SHP77 treated with DMSO at 0.1 percent for 48 hours (cell line): ENCODE measurements around the gene SORCS1.

Experiments
- DNase-seq: peaks from one replicate; lab custom pipeline; 2025; lab: John Stamatoyannopoulos, UW

The SORCS1 gene

DNA sequence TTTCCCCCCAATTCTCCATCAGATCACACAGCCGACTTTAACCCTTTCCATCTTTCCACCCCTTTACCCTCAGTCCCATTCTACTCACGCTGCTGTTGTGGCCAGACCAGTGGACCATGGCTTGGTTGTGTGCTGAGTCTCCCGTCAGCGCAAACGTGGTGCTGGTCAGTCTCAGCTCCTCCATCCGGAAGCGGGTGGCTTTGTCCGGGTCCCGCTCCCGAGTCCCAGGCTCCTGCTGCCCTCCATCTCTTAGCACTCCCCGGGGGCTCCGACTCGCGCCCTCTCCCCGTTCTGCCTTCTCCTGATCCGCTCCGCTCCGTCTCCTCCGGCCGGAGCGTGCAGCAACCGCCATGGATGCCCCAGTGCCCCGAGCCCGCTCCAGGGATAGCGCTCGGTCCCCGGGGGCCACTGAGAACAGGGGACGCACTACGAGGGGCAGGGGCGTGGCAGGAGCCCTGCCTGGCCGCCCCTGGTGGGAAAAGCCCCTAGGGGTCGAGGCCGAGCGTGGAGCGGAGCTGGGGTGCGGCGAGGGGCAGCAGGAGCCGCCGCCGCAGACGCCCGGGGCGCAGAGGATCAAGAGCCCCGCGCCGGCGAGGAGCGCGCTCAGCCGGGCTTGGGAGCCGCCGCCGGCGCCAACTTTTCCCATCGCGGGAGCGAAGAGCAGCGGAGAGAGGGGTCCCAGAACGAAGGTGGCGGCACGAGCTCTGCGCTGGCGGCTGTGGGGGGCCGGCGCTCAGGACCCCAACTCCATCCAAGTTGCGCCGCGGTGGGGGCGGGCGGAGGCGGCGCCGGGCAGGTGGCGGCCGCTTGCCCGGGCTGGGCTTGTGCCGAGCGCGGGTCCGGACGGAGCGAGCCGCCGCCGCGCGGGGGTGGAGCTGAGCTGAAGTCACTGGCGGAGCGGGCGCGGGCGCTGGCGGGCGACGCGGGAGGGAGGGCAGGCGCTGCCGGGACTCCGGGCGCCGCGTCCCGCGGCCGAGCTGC lies at the start of gene SORCS1:
Gene SORCS1, minus strand, starts transcription at position 826 of the 981 bp plus-strand sequence.
- no peak for DNase-seq

DNA sequence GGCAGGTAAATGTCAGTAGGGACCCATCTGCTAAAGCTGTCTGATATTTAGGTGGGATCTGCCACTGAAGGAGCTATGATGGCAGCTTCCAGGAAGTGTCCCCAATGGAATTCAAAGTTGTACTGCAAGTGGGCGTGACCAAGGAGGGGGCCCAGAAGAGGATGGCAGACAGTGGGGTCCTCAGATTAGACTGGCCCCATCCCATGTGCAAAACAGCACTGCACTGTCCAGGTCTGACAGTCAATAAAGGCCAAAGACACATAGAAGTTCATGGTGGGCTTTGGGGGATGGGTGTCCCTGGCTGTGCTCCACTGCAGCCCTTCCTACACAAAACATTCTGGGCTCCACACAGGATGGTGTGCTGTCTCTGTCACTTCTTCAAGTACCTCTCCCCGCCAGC lies 49.8 kb upstream of the SORCS1 start:
- no peak for DNase-seq

DNA sequence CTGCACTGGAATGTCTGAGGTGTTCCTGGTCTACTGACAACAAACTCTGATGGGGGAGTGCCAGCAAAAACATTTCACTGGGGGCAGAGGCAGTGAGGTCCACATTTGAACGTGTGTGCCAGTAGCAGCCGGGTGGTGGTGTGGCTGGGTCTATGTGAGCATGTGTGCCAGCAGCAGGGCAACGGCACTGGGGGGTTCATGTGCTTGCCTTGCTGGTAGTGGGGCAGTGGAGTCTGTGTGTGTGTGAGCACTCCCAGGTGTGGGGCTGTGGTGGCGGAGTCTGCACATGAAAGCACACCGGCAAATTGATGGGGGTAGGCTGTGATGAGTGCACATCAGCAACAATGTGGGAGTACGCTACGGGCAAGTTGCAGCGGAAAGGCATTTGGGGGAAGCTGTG lies 49.4 kb upstream of the SORCS1 start:
- DNase-seq = no peak

DNA sequence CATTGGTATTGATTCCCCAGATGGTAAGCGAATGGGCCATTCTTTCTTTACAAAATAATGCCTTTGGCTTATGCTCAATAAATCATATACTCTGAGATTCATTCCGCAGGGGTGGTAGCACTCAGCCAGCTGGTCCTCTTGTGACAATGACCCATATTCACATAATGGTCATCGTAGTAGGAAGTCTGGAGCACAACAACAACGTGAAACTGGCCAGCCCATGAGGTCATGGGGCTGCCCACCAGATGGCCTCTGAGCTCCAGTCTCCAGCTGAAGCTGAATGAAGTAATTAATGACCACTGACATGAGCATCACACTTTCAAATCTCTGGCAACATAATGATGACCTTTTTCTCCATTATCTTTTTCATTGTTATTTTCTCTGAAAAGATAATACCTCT lies 42.3 kb upstream of the SORCS1 start:
- DNase-seq = no peak

DNA sequence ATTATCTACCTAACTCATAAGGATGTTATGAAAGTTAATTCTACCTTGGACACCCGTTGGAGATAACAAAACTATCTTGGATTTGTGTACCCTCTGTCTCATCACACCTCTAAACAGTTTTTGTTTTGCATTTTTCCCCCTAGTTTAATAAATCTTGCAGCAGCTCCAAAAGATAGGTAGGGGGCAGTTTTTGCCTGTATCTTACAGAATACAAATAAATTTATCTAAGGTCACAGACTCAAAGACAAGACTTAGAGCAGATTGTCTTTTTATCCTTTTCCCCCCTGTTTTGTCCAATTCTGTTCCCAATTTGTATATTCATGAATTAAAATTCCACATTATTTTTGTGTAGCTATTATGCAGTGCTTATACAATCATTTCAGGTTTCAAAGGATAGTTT lies 5.0 kb upstream of the SORCS1 start:
- no peak for DNase-seq

DNA sequence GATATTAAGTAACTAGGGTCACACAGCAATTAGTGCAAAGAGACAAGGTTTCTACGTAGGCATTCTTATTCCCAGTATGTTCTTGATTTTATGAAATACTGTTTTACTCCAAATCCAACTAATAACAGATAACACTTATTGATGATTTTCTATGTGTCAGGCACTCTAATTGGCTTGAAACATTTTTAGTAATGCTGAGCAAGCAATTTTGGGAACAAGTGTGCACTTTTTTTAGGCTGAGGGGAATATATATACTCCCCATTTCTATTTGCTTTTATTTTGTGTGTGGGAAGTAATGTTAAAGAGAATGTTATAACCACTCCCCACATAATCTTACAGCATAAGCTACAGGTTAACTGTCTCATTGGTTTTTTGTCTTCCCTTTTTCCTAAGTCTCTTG lies 4.2 kb upstream of the SORCS1 start:
- DNase-seq = no peak

DNA sequence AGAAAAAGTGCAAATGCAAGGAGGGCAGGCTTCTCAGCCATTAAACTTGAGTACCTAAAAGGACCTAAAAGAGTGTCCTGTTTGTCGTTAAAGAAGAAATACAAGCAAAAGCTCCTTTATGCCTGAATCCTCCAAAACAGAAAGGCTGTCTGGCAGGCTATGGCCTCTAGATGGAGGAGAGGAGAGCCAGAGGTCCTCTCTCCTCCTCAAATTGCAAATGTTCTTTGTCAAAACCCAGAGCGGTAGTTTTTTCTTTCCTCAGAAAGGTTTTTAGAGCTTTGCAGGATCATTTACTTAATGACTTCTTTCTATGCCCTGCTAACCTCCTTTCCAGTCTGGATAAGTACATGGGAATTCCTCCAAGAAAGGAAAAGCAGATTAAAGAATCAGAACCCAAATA lies 1.9 kb upstream of the SORCS1 start:
- no peak for DNase-seq

DNA sequence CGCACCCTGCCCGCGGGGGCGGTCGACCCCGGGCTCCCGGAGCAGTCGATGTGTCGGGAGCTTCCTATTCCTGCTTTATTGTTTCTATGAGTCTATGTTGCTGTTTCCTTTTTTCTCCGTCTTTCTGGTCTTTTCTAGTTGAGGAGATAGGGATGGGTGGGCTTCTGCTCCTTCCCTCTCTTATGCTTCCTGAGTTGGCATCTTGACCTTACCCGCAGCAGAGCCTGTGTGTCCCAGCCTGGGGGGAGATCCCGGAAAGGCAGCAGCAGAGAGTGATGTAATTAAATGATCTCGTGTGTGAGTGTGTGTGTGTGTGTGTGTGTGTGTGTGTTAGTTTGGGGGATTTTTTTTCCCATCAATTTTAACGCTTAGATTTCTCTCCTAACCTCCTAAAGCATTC lies 486 bp upstream of the SORCS1 start:
- DNase-seq = no peak

DNA sequence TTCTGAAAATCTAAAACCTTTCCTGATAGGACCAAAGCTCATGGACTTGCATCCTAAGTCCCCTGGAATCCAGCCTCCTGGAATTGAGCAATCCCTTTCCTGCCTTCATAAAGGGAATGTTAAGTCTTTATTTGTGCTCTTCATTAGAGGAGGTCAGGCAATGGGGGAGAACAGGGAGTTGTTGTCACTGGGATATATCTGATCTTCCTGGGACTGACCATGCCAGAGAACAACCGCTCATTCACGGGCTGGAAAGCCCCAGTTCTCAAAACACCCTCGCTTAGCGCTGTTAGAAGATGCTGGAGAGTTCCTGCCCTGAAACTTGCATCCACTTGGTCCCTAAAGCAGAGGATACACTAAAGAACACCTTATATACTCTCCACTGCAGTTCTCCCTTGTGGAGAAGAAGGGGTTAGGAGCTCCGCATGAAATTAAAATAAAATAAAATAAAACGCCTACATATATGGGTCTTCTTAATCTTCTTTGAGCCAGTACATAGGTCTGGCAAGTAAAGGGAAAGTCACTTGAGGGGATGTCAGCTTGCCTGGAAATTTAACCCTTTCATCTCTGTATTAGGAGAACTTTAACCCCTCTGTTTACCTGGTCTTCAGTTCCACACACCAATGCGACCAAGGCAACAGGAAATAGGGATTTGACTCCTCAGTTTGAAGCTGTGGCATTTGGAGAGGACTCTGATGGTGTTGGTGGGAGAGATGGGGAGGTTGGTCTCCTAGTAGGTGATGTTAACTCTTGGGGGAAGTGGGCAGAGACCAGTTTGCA lies 1.2 kb downstream of the SORCS1 start:
- no peak for DNase-seq

DNA sequence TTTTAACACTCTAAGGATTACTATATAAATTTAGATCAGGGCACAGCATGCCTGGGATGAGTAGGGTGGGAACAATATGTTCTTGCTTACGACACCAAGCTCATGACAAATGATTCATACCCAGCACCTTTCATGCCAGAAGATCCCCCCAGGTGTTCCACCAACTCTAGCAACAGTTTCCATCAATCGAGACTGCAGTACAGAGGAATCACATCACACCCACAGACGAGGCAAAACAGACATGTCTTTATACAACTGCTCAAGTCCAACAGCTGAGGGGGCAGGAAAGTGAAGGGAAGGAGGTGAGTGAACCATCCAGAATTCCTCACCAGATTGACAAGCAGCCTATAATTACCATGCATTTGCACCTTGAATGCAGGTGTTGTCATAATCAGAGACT lies 3.6 kb downstream of the SORCS1 start:
- no peak for DNase-seq

DNA sequence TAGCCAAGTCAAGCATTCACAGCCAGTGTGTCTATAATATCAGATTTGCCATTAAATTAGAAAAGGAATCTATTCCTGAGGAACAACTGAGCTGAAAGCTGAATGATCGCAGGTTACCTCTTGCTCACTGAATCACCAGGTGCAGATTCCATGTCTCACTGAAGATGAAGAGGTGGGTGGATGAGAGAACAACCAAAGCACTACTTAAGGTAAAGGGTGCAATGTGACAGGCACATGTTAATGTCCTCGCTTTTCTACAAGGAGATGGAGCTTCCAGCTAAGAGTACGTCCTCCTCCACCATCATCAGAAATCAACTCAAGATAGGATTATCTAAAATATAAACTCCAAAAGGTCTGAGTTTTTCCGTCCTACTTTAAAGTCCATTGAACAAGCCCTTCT lies 4.6 kb downstream of the SORCS1 start:
- DNase-seq = no peak

DNA sequence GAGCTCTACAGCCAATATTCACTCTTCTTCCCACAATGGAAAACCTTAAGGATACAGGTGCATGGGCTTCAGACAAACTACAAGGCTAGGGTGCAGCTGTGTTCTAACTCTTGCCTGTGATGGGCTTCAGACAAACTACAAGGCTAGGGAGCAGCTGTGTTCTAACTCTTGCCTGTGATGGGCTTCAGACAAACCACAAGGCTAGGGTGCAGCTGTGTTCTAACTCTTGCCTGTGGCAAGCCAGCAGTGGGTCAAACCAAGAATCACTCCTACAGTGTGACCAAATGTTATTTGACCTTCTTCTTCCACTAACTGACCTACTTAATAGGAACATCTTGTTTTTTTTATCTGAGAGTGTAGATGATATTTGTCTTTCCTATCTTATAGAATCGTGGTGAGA lies 7.4 kb downstream of the SORCS1 start:
- DNase-seq = no peak

DNA sequence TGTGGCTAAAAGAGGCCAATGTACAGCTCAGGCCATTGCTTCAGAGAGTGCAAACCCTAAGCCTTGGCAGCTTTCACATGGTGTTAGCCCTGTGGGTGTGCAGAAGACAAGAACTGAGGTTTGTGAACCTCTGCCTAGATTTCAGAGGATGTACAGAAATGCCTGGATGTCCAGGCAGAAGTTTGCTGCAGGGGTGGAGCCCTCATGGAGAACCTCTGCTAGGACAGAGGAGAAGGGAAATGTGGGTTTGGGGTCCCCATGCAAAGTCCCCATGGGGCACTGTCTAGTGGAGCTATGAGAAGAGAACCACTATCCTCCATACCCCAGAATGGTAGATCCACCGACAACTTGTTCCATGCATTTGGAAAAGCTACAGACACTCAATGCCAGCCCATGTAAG lies 12.4 kb downstream of the SORCS1 start:
- DNase-seq = no peak

DNA sequence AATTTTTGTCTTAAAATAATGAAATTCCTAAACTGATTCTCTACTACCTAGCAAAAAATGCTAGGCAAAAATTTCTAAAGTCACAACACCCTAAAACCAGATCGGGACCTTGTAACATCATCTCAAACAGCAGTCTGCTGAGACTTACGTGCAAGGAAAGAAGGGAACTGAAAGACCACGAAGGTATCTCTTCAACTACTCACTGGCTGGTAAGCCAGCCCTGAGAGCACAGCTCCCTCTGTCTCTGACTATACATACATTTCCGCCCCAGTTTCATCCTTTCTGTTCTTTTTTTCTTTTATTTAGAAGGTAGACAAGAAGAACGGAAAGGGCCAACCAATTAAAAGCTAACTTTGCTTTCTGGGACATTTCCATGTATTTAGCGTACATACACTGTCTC lies 15.6 kb downstream of the SORCS1 start:
- DNase-seq = no peak

DNA sequence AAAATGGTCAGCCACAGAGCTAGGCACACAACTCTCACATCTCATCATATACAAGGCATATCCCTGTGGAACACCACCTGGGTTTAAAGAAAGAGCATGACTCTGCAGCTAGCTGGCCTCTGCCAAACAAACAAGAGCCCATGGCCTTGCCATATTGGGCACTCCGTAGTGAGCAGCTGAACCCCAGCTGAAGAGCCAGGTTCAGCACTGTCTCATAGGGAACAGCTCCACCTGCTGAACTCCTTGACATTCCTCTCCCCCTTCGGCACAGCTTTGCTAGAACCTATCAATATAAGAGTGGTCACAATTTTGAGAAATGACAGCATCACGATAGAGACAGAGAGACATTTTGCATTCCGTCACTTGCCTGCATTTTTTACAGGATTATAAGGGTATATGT lies 20.0 kb downstream of the SORCS1 start:
- DNase-seq = no peak

DNA sequence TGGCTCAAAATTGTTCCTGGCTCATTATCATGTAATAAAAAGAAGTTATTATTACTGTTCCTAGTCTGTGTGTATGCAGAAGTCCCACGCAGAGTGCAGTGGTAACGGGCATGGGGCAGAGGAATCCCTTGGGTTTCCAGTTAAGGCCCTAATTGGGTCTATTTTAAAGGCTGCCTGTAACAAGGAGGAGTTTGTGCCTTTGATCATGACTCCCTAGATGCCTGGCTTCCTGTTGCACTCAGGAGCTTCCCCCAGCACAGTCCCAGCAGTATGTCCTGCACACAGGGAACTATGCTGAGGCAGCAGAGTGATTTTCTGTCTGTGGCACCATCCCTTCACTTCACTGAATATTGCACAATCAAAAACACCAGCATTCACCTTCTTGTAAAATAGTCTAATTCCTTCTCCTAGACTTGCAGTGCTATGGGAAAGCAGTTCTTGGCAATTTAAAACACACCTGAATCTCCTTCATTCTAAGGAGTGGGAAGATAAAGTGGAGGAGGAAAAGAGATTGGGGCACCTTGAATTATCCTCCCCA lies 22.9 kb downstream of the SORCS1 start:
- DNase-seq = no peak

DNA sequence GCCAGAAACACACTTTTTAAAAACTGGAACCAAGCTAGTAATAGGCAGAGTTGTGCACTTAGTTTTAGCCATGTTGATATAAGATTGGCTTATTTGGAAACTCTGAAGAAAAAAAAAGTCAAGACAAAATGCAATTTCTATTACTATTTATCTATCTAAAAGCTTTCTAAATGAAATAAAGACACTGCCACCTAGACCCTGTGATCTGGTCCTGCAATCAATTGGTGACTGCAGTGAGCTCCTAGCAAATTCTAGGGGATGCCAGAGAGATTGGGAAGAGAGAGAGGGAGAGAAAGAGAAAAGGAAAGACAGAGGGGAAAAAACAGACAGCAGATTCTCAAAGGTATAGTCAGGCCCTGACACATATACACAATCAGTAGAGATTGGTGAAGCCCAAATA lies 25.3 kb downstream of the SORCS1 start:
- DNase-seq = no peak

DNA sequence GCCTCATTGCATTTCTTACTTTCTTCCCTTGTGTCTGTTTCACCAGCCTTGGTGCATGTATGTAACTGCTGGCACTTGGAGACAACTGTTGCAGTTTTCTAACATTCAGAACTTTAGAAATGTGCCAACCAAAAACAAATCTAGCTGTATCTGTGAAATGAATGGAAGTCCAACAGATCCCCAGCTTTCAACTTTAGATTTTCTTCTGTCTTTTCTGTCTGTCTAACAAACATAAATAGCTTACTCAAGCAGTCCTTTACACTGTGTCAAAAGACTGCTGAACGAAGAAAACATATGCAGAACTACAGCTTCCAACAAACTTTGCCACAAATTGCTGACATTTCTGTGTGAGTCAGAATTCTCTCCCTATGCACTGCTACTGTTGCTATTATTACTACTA lies 30.9 kb downstream of the SORCS1 start:
- DNase-seq = no peak

DNA sequence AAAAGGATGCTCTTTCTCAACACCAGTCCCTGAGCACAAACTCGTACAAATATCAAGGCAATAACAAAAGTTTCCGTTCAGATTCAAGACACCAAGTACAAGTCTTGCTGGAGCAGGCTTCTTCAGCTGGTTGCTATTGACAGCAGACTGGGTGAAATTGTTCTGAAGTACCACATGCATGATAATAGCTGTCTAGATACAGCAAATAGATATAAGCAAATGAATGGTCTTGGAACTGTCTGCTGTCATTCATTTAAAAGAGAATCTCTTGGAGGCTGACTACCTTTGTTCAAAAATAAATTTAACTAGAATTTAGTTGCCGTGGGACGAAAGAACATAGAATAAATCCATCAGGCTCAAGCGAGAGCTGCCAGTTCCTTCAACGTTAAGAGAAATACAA lies 35.5 kb downstream of the SORCS1 start:
- DNase-seq = no peak

DNA sequence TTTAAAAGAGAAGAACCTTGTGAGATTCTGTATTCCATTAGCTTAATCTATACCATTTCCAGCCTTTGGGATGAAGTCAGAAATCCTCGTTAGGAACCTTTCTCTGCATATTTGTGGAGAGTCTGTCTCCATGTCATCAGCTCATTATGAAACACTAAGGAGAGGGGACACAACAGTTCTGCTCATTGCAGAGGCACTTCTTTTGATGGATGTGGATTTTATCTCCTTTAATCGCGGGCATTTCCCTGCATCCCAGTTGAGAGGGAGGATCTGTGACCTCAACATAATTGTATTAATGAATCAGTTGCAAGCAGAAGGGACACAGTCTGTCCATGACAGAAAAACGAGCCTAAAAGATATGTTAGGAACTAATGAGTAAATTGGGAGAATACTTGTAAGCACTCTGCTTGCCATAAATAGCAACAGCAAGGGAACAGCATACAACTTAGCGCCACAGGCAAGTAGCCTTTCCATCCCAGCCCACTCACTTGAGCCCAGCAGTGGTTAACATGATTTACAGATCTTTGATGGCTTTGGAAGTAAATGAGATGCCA lies 37.9 kb downstream of the SORCS1 start:
- DNase-seq = no peak

DNA sequence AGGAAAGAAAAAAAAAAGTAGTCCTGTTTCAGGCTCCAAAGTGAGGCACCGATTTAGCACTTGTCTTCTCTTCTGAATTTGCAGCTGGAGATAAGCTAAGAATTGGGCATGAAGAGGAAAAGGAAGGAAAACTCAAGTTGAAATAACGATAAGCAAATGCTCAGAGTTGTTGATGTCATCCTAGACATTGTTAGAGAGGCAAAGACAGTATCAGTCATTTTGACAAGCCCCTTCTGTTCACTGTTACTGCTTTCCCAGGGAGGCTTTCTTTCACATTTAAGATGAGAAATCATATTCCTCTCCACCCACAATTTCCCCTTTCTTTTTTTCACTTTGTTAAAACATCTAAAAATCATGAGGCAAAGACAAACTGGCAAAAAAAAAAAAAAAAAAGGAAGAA lies 41.8 kb downstream of the SORCS1 start:
- DNase-seq = no peak

DNA sequence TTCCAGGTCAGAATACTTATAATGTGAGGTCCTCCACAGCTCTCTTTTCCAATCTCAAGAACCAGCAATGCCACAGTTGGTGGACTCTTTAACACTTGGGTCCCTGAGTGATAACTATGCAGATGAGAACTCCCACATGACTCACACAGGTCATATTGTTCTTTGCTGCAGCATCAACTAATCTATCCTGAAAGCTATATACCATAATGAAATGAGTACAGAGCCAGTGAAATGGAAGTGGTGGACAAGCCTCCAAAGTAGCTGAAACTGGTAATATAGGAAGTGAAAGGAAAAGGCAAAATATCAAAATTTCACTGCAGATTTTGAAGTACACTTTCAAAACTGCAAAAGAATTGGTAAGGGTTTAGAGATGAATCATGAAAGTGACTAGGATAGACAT lies 45.6 kb downstream of the SORCS1 start:
- no peak for DNase-seq
